GM21717 (cell line): Measurements from ENCODE around the gene PRR20G.

Experiments
- ATAC-seq: cut with Tn5 transposase; IDR thresholded peaks from one replicate; pipeline ENCODE4 v1.9.1; 2021; ENCODE audit warnings: mild to moderate bottlenecking, moderate library complexity; ENCODE audit not compliant: unreplicated experiment

Gene PRR20G

GRCh38 chr3:127237835-127238234 lies 50.0 kb downstream of the PRR20G start:
- no peak for ATAC-seq

- ATAC-seq, result no peak
These were observed 52.1 kb downstream of the PRR20G start for GRCh38 chr3:127235706-127236105.

GRCh38 chr3:127234778-127235177 lies 53.1 kb downstream of the PRR20G start:
- ATAC-seq, result no peak
